CD4-positive, alpha-beta T cell treated with Interleukin-17A for 1 hour (primary cell): ENCODE results near the gene TGM4.
"Not testable (repeated sequence)": the region's sequence is repeated elsewhere in the genome, so short reads cannot be mapped to it uniquely, and the experiment has no call there.

Experiments
- DNase-seq: peaks from one replicate; pipeline ENCODE4 v3.0.0-alpha.2; 2020

Gene TGM4

GRCh38 chr3:44918087-44918486 is 43.7 kb downstream of the TGM4 start:
- no peak for DNase-seq

GRCh38 chr3:44918581-44918980 is 44.2 kb downstream of the TGM4 start:
- DNase-seq, result no peak

GRCh38 chr3:44920081-44920480 is 45.7 kb downstream of the TGM4 start:
- no peak for DNase-seq

GRCh38 chr3:44923632-44924456 is 49.4 kb downstream of the TGM4 start:
- no peak for DNase-seq

DNA sequence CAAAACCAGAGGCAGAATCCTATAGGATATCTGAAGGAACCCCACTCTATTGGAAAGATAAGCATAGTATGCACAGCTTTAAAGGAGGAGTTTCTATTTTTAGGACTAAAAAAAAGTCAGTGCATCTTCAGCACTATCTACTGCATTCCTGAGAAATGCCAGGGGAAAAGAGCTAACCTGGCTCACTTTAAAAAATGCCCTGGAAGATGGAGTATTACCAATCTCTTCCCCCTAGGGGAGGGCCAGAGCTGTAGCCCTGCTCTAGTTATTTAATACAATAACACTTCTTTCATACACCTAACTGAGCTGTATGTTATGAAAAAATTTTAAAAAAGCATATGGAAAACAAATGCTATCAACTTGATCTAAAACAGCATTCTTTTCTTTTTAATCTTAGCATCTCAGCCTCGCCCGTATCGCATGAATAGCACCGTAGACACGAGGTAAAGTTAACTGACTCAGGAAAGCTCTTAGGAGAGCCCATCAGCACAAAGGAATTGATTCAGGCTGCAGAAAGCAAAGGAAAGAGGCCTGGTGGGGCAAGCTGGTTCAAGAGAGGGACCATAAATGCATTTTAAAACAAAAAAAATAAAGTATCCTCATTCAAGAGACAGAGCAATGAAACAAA is 50.2 kb downstream of the TGM4 start:
- no peak for DNase-seq

GRCh38 chr3:44926172-44926571 is 51.8 kb downstream of the TGM4 start:
- no peak for DNase-seq

DNA sequence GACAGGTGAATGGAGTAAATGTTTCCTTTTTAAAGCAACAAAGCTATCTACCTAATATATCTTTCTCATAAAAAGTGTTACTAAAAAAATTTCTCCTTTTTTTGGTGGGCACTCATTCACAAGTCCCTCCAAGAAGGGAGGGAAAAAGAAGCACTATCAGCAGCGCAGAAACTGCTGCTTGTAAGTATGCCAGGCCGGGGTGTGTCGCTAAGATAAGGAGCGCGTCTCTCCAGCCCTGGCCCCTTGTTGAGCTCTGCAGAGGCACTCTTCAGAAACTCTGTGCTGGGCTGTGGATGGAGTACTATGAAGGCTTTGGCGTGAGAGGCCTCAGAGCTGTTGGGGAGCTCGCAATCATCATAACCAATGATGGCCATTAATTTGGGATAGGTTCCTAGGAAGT is 52.5 kb downstream of the TGM4 start:
- no peak for DNase-seq

DNA sequence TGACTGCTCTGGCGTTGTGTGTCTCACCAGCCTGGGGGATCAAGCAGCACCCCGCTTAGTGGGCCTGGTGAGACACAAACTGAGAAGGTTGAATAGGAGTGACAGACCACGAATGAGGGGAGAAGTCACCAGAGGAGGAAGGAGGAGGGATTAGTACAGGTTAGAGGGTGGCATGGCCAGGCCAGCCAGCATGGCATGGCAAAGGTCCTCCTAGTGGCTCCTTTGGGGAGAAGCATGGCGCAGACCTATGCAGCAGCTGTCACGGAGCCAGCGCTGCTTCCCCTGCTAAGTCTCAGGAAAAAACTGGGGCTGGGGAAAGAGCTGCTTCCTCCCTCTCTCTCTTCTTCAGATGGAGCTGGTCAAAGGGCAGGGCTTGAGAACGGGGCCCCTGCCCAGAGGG is 53.0 kb downstream of the TGM4 start:
- DNase-seq, result no peak

DNA sequence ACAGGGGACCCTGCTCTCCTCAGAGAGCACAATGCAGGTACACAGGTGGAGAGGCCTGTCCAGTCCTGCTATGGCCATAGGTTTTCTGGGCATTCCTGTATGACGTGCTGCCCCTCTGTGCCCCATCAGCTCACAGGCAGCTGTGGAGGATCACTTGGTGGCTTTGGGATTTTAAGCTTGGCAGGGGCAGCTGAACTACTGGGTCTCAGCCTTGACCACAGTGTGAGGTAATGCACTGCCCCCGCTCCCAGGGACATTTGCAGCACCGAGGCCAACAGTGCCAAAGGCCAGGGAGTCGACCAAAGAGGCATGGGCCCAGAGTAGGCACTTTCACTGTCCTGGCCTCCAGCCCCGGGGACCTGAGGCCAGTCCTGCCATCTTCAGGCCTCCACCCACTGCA is 55.4 kb downstream of the TGM4 start:
- DNase-seq, result no peak

- no peak for DNase-seq
Observed at GRCh38 chr3:44930911-44931310, 56.5 kb downstream of the TGM4 start.

DNA sequence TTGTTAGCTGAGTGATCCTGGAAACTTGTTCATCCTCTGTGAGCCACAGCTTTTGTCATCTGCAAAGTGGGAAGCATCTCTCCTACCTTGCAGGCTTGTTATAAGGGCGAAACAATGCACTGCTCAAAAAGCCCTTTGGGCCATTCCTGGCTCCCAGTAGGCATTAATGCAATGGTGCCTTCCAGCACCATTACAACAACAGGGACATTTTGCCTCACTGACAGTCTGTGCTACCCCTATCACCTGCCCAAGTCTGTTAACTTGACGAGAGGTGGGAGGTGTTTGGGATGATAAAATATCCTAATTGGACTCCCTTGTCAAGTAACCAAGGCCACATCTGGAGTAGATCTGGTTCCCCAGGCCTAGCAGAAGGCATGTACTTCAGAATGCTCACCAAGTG is 57.4 kb downstream of the TGM4 start:
- no peak for DNase-seq

DNA sequence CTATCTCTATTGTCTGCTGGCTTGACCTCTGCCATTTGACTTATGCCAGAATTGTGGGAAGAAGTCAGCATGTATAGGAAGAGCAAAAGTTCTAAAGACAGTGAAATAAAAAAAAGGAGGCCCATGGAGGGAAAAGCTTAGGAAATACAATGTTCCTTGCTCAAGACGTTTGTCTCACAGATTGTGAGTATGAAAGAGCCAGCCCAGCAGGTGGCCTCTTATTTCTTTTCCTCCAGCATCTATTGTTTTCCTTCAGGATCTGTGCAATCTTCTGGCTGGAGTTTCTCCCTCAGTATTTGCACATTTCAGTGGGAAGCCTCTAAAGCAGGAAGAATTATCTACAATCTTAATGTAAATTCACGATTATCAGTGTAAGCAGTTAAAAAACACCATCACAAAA is 57.9 kb downstream of the TGM4 start:
- no peak for DNase-seq

- DNase-seq, result no peak
Observed at GRCh38 chr3:44932986-44933944, 58.9 kb downstream of the TGM4 start.

DNA sequence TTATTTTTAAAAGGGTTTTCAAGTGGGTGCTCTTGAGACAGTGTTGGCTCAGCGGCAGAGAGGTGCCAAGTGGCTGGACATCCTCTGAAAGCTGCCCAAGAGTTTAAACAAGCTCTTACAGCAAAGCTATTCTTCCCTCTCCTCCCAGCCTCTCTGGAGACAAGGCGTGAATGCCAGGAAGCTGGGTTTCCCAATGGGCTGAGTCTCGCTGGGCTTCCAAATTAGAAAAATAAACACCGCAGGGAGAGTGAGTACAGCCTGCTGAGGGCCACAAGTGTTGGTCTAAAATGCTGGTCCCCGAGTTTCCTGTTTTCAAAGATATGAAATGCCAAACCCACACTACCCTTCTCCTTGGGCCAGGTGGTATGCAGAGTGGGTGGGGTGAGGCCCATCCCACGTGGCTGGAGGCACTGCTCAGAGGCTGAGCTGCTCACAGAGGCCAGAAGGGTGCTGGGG is 65.2 kb downstream of the TGM4 start:
- DNase-seq, result no peak

- DNase-seq, result no peak
Observed at GRCh38 chr3:44942202-44942921, 68.0 kb downstream of the TGM4 start.

DNA sequence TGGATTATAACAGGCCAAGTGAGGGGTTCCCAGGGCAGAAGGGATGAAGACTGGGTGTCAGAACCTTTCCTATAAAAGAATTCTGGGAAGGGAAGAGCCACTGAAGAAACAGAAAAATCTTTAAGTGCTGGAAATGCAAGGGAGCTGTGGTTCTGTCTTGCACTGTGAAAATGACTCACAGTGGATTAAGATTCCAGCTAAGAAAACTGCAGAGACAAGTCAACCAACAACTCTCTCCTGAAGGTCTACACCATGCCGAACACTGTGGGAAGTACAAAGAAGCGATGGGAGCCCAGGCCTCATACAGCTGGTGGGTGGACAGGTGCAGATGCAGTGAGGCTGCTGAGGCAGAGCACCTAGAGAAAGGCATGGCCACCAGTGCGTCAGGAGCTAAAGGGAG is 73.8 kb downstream of the TGM4 start:
- DNase-seq, result no peak

- DNase-seq, result not testable (repeated sequence)
Observed at GRCh38 chr3:44949770-44950169, 75.4 kb downstream of the TGM4 start.

DNA sequence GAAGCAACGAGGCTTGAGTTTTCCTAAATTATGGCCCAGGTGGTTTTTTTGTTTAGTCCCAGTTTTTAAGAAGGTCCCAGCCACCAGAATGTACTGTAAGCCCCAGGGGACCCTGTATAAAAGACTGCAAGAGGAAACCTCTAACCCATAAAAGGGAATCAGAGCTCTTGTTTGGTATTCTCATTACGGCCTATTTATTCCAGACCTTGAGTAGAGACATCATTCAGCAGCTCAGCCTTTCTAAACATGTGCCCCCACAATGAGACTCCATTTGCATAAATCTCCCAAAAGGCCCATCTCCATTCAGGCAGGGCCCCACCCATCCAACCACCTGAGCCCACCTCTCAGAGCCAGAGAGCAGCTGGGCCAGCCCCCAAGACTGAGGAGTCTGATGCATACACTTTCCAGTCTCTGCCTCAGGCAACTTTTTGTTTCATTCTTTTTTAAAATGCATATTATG is 75.9 kb downstream of the TGM4 start:
- DNase-seq, result no peak

DNA sequence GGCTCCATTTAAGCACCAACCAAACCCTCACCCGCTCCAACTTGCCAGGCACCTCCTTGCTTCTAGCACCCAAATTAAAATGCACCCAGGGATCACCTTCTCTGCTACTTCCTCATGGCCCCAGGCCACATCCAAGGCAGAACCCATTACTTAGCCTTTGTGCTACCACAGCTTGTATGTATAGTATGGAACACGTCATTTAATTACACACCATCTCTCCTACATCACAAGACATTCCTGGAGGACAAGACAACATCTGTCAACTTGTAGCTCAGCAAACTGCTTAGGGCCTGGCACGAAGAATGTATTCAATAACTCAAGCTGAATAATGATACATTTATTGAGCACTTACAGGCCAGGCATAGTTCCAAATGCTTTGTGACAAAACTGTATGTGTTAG is 78.3 kb downstream of the TGM4 start:
- DNase-seq, result no peak

GRCh38 chr3:44954304-44954703 is 79.9 kb downstream of the TGM4 start:
- no peak for DNase-seq

DNA sequence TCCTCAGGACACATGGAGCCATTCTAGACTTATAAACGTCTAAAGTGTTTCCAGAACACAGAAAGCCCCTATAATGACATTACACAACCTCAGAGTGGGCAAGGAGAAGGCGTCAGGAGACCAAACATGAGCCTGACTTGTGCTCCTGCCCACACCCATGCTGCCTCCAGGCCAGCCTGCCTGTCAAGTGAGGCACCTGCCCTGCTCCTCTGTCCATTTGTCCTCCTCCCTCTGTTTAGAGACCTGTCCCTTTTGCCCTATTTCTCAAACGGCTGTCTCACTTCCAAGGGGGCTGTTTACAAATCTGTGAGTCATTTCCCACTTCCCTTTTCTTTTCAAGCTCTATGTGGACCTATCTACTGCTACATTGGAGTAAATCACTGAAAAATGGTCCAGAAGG is 80.6 kb downstream of the TGM4 start:
- DNase-seq, result no peak

DNA sequence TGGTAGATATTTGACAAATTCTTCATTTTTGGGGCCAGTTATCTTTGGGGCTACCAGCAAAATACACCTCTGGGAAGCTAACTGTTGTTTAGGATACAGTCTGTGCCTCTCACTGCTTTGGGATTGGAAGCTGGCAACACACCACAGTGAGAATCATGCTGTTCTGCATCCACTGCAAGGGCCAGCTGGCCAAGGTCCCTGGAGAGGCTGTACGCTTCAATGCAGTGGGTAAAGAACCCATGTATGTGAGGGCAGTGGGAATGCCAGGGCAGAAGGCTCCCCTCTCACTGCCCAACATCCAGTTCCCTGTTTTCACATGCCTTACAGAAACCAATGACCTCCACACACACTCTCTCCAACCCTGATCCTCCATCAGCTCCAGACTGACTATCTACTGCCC is 81.5 kb downstream of the TGM4 start:
- DNase-seq, result no peak

GRCh38 chr3:44957986-44958385 is 83.6 kb downstream of the TGM4 start:
- no peak for DNase-seq
